ENCODE data around the gene PRKAR2A. TPM values are rescaled to one million over a fixed set of nuclear protein-coding genes. Genes with fewer than 3 reads are reported as not detected.
"Not testable (repeated sequence)": the region's sequence is repeated elsewhere in the genome, so short reads cannot be mapped to it uniquely, and the experiment has no call there.

The PRKAR2A gene
- total RNA-seq, 4 donors from 2014 or later: 28.4 to 35.1 (median 32.0) TPM

GRCh38 chr3:48820612-48821324 is 26.9 kb downstream of the PRKAR2A start:
- no peak for TF ChIP-seq CTCF (IDR thresholded peaks at IDR 0.05)
- no peak for ATAC-seq (ENCODE audit: low FRiP score)
- no peak for DNase-seq (ENCODE audit: low spot score)

GRCh38 chr3:48819234-48820221 is 28.1 kb downstream of the PRKAR2A start:
- no peak for TF ChIP-seq CTCF (IDR thresholded peaks at IDR 0.05)
- ATAC-seq (ENCODE audit: low FRiP score) (no peak), DNase-seq (ENCODE audit: low spot score) (no peak)

GRCh38 chr3:48811524-48811923 is 36.1 kb downstream of the PRKAR2A start:
- DNase-seq (ENCODE audit: low spot score) (no peak), ATAC-seq (ENCODE audit: low FRiP score) (no peak)
- TF ChIP-seq CTCF (IDR thresholded peaks at IDR 0.05): no peak

- no peak for TF ChIP-seq CTCF (IDR thresholded peaks at IDR 0.05)
- ATAC-seq (ENCODE audit: low FRiP score): no peak
- DNase-seq (ENCODE audit: low spot score): no peak
Measured at GRCh38 chr3:48804930-48805329, 42.7 kb downstream of the PRKAR2A start.

GRCh38 chr3:48800831-48801230 is 46.8 kb downstream of the PRKAR2A start:
- not testable (repeated sequence) for ATAC-seq (ENCODE audit: low FRiP score); DNase-seq (ENCODE audit: low spot score)

- no peak for TF ChIP-seq CTCF (IDR thresholded peaks at IDR 0.05)
- ATAC-seq (ENCODE audit: low FRiP score) (no peak), DNase-seq (ENCODE audit: low spot score) (no peak)
Measured at GRCh38 chr3:48798998-48799397, 48.7 kb downstream of the PRKAR2A start.

GRCh38 chr3:48797626-48798025 is 50.0 kb downstream of the PRKAR2A start:
- ATAC-seq (ENCODE audit: low FRiP score): no peak
- no peak for DNase-seq (ENCODE audit: low spot score)
- TF ChIP-seq CTCF (IDR thresholded peaks at IDR 0.05): no peak
